Natural killer cell (primary cell): ENCODE results near the gene SYNPO. TPM values are rescaled to one million over a fixed set of nuclear protein-coding genes. Genes with fewer than 3 reads are reported as not detected.

Experiments
- ATAC-seq, 3 donors: fragments of 150-1000 bp in 2 of 3; fragments of 200-7000 bp in 1 of 3; cut with Tn5 transposase; 1 replicate in 1 of 3; 2 replicates in 2 of 3; pipeline ENCODE4 v1.10.0; 2021; ENCODE audit warnings: mild to moderate bottlenecking in 2 of 3, moderate library complexity in 2 of 3
- DNase-seq, 2 donors: peaks; one replicate each; pipeline versions ENCODE4 v3.0.0 to v3.0.0-alpha.2; 2013 to 2021; ENCODE audit warnings: mixed read lengths in 1 of 2
- H3K27ac ChIP-seq: one replicate; pipeline ENCODE4 v1.5.1; 2013; ENCODE audit warnings: mild to moderate bottlenecking, low read length
- H3K27me3 ChIP-seq: one replicate; pipeline ENCODE4 v1.6.1; 2013; ENCODE audit warnings: low read length; ENCODE audit not compliant: control insufficient read depth, insufficient read depth
- H3K36me3 ChIP-seq: one replicate; pipeline ENCODE4 v1.6.1; 2013; ENCODE audit warnings: low read length; ENCODE audit not compliant: control insufficient read depth, insufficient read depth
- H3K4me1 ChIP-seq: one replicate; pipeline ENCODE4 v1.6.1; 2013; ENCODE audit warnings: low read length; ENCODE audit not compliant: control insufficient read depth, insufficient read depth
- H3K4me3 ChIP-seq: one replicate; pipeline ENCODE4 v1.5.1; 2013; ENCODE audit warnings: low read length
- H3K9me3 ChIP-seq: one replicate; pipeline ENCODE4 v1.6.1; 2013; ENCODE audit warnings: low read length; ENCODE audit not compliant: control insufficient read depth, insufficient read depth
- H3K27ac Mint-ChIP-seq, 2 donors: one replicate each; pipeline ENCODE4 v1.8.0; 2022; ENCODE audit warnings: mild to moderate bottlenecking in 2 of 2, mixed read lengths in 2 of 2, moderate library complexity in 1 of 2
- H3K27me3 Mint-ChIP-seq, 2 donors: one replicate each; pipeline ENCODE4 v1.8.0; 2022; ENCODE audit warnings: low read depth in 2 of 2, mixed read lengths in 2 of 2
- H3K36me3 Mint-ChIP-seq: one replicate; pipeline ENCODE4 v1.8.0; 2022; ENCODE audit warnings: mixed read lengths
- H3K4me1 Mint-ChIP-seq, 2 donors: one replicate each; pipeline ENCODE4 v1.8.0; 2022; ENCODE audit warnings: mixed read lengths in 2 of 2
- H3K4me3 Mint-ChIP-seq: one replicate; pipeline ENCODE4 v1.8.0; 2022; ENCODE audit warnings: mild to moderate bottlenecking, moderate library complexity, mixed read lengths
- H3K9me3 Mint-ChIP-seq, 2 donors: one replicate each; pipeline ENCODE4 v1.8.0; 2022; ENCODE audit warnings: mixed read lengths in 2 of 2
- CTCF ChIP-seq: fragments of 200-600 bp; IDR thresholded peaks from one replicate; pipeline ENCODE4 v1.8.0; 2022; ENCODE audit warnings: antibody characterized with exemption
- WGBS: methylation state at CpG from one replicate; pipeline ENCODE4 v1.1.7; 2013; ENCODE audit warnings: missing lambda C conversion rate; ENCODE audit not compliant: insufficient coverage; 5-methylcytosine and 5-hydroxymethylcytosine counted together
- intact Hi-C: fragments of 100-400 bp; cut with micrococcal nuclease; formaldehyde crosslinking; loops from one replicate; pipeline ENCODE4 v1.14.2; 2022
- total RNA-seq, 4 donors: library from RNA; stranded (reverse); fragments of 120-200 nt in 1 of 4; gene quantifications; one replicate each; pipeline versions ENCODE4 v1.2.3 to v1.2.4, GENCODE V29; 2013 to 2022

The SYNPO gene
- total RNA-seq, 3 donors from 2014 or later (not counting 1 experiment from before 2014, with no cell fraction given), result 0.16 to 0.48 TPM; not detected in 1

- whole genome bisulfite sequencing, result 81% methylated on average over 5 of the region's 5 CpGs
- H3K27ac Mint-ChIP-seq, result no peak overlapping the region
- ATAC-seq, result no peak
- H3K36me3 Mint-ChIP-seq, result no peaks in the 10 kb centered on the region
- Histone ChIP-seq H3K4me1 (no peaks in the 10 kb centered on the region), H3K27me3 (no peaks in the 10 kb centered on the region), H3K4me3 (no peak overlapping the region), H3K27ac (no peak overlapping the region), H3K9me3 (no peaks in the 10 kb centered on the region), H3K36me3 (no peaks in the 10 kb centered on the region)
- no peak for TF ChIP-seq CTCF
- no peaks in the 10 kb centered on the region for H3K9me3 Mint-ChIP-seq
- peaks cover 0 to 7% of the 10 kb centered on the region in 2 donors for H3K27me3 Mint-ChIP-seq
- H3K4me1 Mint-ChIP-seq, result no peaks in the 10 kb centered on the region
- intact Hi-C loops, result no loop called here
- DNase-seq, result no peak
- no peak overlapping the region for H3K4me3 Mint-ChIP-seq
Observed at GRCh38 chr5:150608991-150609390, 31.5 kb upstream of the SYNPO start.

- peaks cover 0 to 7% of the 10 kb centered on the region in 2 donors for H3K27me3 Mint-ChIP-seq
- no peaks in the 10 kb centered on the region for H3K36me3 Mint-ChIP-seq
- Histone ChIP-seq H3K27me3 (no peaks in the 10 kb centered on the region), H3K4me1 (no peaks in the 10 kb centered on the region), H3K4me3 (no peak overlapping the region), H3K27ac (no peak overlapping the region), H3K36me3 (no peaks in the 10 kb centered on the region), H3K9me3 (no peaks in the 10 kb centered on the region)
- WGBS, result 86% methylated on average over 7 of the region's 7 CpGs
- no peaks in the 10 kb centered on the region for H3K4me1 Mint-ChIP-seq
- H3K9me3 Mint-ChIP-seq, result no peaks in the 10 kb centered on the region
- ATAC-seq (no peak), DNase-seq (no peak)
- TF ChIP-seq CTCF, result no peak
- intact Hi-C loops, result no loop called here
- no peak overlapping the region for H3K27ac Mint-ChIP-seq
- no peak overlapping the region for H3K4me3 Mint-ChIP-seq
Observed at GRCh38 chr5:150609843-150610584, 30.4 kb upstream of the SYNPO start.

- no peak overlapping the region for H3K4me3 ChIP-seq
- intact Hi-C loops, result no loop called here
- H3K4me1 Mint-ChIP-seq, result no peaks in the 10 kb centered on the region
- WGBS, result 83% methylated on average over 6 of the region's 6 CpGs
- no peaks in the 10 kb centered on the region for H3K9me3 Mint-ChIP-seq
- no peak for TF ChIP-seq CTCF
- H3K9me3 ChIP-seq, result no peaks in the 10 kb centered on the region
- H3K4me1 ChIP-seq, result no peaks in the 10 kb centered on the region
- H3K4me3 Mint-ChIP-seq, result no peak overlapping the region
- H3K27me3 ChIP-seq, result no peaks in the 10 kb centered on the region
- H3K27ac ChIP-seq, result no peak overlapping the region
- DNase-seq (no peak), ATAC-seq (no peak)
- H3K36me3 ChIP-seq, result no peaks in the 10 kb centered on the region
- no peaks in the 10 kb centered on the region for H3K36me3 Mint-ChIP-seq
- no peak overlapping the region for H3K27ac Mint-ChIP-seq
- H3K27me3 Mint-ChIP-seq, result peaks cover 2 to 3% of the 10 kb centered on the region in 2 donors
Observed at GRCh38 chr5:150611026-150611425, 29.4 kb upstream of the SYNPO start.

- ATAC-seq (no peak), DNase-seq (no peak)
- no peak for TF ChIP-seq CTCF
- intact Hi-C loops, result no loop called here
- H3K4me1 Mint-ChIP-seq, result no peaks in the 10 kb centered on the region
- Histone ChIP-seq H3K27me3 (no peaks in the 10 kb centered on the region), H3K27ac (no peak overlapping the region), H3K9me3 (no peaks in the 10 kb centered on the region), H3K36me3 (no peaks in the 10 kb centered on the region), H3K4me3 (no peak overlapping the region), H3K4me1 (no peaks in the 10 kb centered on the region)
- no peak overlapping the region for H3K4me3 Mint-ChIP-seq
- 100% methylated on average over 2 of the region's 4 CpGs for WGBS
- H3K27me3 Mint-ChIP-seq, result peaks cover 3 to 11% of the 10 kb centered on the region in 2 donors
- no peak overlapping the region for H3K27ac Mint-ChIP-seq
- H3K9me3 Mint-ChIP-seq, result no peaks in the 10 kb centered on the region
- H3K36me3 Mint-ChIP-seq, result no peaks in the 10 kb centered on the region
Observed at GRCh38 chr5:150612405-150612804, 28.1 kb upstream of the SYNPO start.
